ENCODE measurements around the gene GATA3. TPM values are rescaled to one million over a fixed set of nuclear protein-coding genes. Genes with fewer than 3 reads are reported as not detected.
A peak's percentile ranks its signal among the peaks of the same experiment; 100 is the strongest.

GATA3 gene
- total RNA-seq, 1 donor from 2014 or later, result 0.69 TPM

GRCh38 chr10:8074881-8075280 lies 20.4 kb downstream of the GATA3 start:
- Mint-ChIP-seq H3K27me3 (ENCODE audit: unreplicated experiment) (no peaks in the 10 kb centered on the region), H3K27ac (ENCODE audit: unreplicated experiment) (no peak overlapping the region), H3K9me3 (ENCODE audit: unreplicated experiment) (no peaks in the 10 kb centered on the region), H3K4me3 (ENCODE audit: unreplicated experiment) (no peak overlapping the region), H3K36me3 (ENCODE audit: unreplicated experiment) (no peaks in the 10 kb centered on the region), H3K4me1 (ENCODE audit: low read depth, unreplicated experiment) (peaks cover 1% of the 10 kb centered on the region)
- TF ChIP-seq, protein P1, sequence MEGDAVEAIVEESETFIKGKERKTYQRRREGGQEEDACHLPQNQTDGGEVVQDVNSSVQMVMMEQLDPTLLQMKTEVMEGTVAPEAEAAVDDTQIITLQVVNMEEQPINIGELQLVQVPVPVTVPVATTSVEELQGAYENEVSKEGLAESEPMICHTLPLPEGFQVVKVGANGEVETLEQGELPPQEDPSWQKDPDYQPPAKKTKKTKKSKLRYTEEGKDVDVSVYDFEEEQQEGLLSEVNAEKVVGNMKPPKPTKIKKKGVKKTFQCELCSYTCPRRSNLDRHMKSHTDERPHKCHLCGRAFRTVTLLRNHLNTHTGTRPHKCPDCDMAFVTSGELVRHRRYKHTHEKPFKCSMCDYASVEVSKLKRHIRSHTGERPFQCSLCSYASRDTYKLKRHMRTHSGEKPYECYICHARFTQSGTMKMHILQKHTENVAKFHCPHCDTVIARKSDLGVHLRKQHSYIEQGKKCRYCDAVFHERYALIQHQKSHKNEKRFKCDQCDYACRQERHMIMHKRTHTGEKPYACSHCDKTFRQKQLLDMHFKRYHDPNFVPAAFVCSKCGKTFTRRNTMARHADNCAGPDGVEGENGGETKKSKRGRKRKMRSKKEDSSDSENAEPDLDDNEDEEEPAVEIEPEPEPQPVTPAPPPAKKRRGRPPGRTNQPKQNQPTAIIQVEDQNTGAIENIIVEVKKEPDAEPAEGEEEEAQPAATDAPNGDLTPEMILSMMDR (IDR thresholded peaks at IDR 0.05; ENCODE audit: partially characterized antibody, unreplicated experiment), result no peak
- DNase-seq, result no peak

DNA sequence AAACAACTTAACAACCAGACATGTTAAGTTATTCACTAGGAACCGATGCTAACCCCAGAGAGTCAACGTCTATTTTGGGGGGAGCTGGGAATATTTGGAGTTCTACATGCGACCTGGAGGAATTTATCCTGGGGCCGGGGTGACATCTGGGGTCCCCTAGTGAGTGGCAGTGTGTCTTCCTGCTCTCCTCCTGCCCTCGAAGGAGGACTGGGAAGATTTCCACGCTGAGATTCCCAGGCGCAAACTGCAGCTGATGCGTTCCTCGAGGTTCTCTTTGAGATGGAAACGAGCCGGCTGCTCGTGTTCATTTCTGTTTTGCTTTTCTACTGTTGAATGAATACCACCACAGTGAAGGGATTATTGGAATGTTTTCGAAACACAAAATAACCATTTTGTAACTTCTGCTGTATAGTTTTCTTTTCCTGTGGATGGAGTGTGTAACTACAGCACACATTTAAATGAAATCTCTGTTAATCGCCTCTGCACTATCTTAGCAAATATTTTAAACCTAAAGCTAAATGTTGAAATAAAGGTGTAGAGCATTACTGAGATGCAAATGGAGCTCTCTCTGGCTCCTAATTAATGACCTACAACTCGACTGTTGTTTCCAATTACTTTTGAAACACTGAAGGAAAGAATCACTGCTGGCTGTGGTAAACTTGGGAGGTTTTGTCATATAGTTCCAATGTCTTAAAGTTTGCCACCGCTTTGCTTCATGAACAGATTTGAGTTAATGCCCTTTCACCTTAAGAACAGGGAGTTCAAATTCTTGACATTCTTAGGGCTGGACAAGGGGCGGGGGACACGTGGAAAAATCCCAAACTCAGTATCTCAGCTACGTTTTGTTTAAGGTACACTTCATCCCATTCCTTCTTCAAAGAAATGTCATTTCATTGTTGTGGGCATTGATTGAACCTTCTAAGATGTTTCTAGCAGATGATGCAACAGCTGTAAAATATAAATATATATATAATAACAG lies 21.1 kb downstream of the GATA3 start:
- Mint-ChIP-seq H3K9me3 (ENCODE audit: unreplicated experiment) (no peaks in the 10 kb centered on the region), H3K27me3 (ENCODE audit: unreplicated experiment) (no peaks in the 10 kb centered on the region), H3K4me3 (ENCODE audit: unreplicated experiment) (no peak overlapping the region), H3K4me1 (ENCODE audit: low read depth, unreplicated experiment) (peaks cover 1% of the 10 kb centered on the region), H3K36me3 (ENCODE audit: unreplicated experiment) (no peaks in the 10 kb centered on the region), H3K27ac (ENCODE audit: unreplicated experiment) (no peak overlapping the region)
- DNase-seq, result no peak
- TF ChIP-seq, protein P1 (IDR thresholded peaks at IDR 0.05; ENCODE audit: partially characterized antibody, unreplicated experiment), result peak; percentile 21

DNA sequence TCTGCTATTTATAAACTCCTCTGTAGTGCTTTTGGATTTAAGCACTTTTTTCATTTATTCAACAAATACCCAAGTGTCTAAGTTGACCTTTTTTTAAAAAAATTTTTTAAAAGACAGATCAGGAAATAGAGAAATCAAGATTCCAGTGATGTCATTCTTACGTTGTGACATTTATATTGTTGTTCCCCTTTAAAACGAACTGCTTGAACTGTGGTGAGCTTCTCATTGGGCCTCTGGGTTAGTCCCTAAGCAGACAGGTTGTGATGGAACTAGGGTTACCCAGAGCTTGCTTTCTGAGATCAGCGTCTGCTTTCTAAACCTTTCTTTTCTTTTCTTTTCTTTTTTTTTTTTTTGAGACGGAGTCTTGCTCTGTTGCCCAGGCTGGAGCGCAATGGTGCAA lies 22.4 kb downstream of the GATA3 start:
- H3K4me1 Mint-ChIP-seq (ENCODE audit: low read depth, unreplicated experiment), result peaks cover 1% of the 10 kb centered on the region
- TF ChIP-seq, protein P1 (IDR thresholded peaks at IDR 0.05; ENCODE audit: partially characterized antibody, unreplicated experiment), result no peak
- no peaks in the 10 kb centered on the region for H3K36me3 Mint-ChIP-seq (ENCODE audit: unreplicated experiment)
- no peak for DNase-seq
- no peaks in the 10 kb centered on the region for H3K27me3 Mint-ChIP-seq (ENCODE audit: unreplicated experiment)
- H3K4me3 Mint-ChIP-seq (ENCODE audit: unreplicated experiment), result no peak overlapping the region
- no peak overlapping the region for H3K27ac Mint-ChIP-seq (ENCODE audit: unreplicated experiment)
- H3K9me3 Mint-ChIP-seq (ENCODE audit: unreplicated experiment), result no peaks in the 10 kb centered on the region

DNA sequence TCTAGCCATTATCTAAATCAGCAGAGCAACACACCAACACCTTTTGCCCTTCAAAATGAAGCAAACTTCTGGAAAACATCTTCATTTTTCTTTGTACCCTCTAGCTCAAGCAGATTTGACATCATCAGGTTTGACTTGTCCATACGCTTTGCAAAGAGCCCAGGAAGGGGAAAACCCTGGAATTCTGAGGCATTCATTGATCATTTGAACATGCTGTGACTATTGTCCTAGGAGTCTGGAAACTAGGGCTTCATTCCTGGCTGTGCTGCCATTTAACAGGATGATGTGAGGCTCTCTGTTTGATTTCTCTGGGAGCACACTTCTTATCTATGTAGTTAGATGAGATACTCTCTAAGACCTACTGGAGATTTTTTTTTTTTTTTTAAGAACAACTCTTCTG lies 23.5 kb downstream of the GATA3 start:
- TF ChIP-seq, protein P1 (IDR thresholded peaks at IDR 0.05; ENCODE audit: partially characterized antibody, unreplicated experiment), result no peak
- no peak for DNase-seq
- no peaks in the 10 kb centered on the region for H3K36me3 Mint-ChIP-seq (ENCODE audit: unreplicated experiment)
- H3K27me3 Mint-ChIP-seq (ENCODE audit: unreplicated experiment), result peaks cover 2% of the 10 kb centered on the region
- H3K27ac Mint-ChIP-seq (ENCODE audit: unreplicated experiment), result no peak overlapping the region
- no peaks in the 10 kb centered on the region for H3K4me1 Mint-ChIP-seq (ENCODE audit: low read depth, unreplicated experiment)
- no peak overlapping the region for H3K4me3 Mint-ChIP-seq (ENCODE audit: unreplicated experiment)
- H3K9me3 Mint-ChIP-seq (ENCODE audit: unreplicated experiment), result no peaks in the 10 kb centered on the region

GRCh38 chr10:8079126-8079525 lies 24.6 kb downstream of the GATA3 start:
- TF ChIP-seq, protein P1 (IDR thresholded peaks at IDR 0.05; ENCODE audit: partially characterized antibody, unreplicated experiment), result no peak
- no peak overlapping the region for H3K27ac Mint-ChIP-seq (ENCODE audit: unreplicated experiment)
- H3K9me3 Mint-ChIP-seq (ENCODE audit: unreplicated experiment), result no peaks in the 10 kb centered on the region
- no peaks in the 10 kb centered on the region for H3K4me1 Mint-ChIP-seq (ENCODE audit: low read depth, unreplicated experiment)
- no peaks in the 10 kb centered on the region for H3K36me3 Mint-ChIP-seq (ENCODE audit: unreplicated experiment)
- no peak for DNase-seq
- no peak overlapping the region for H3K4me3 Mint-ChIP-seq (ENCODE audit: unreplicated experiment)
- H3K27me3 Mint-ChIP-seq (ENCODE audit: unreplicated experiment), result peaks cover 2% of the 10 kb centered on the region
